Measurements from ENCODE around the gene SLC6A20. TPM values are rescaled to one million over a fixed set of nuclear protein-coding genes. Genes with fewer than 3 reads are reported as not detected.

The SLC6A20 gene
- total RNA-seq, 1 experiment from 2014 or later = not detected

DNA sequence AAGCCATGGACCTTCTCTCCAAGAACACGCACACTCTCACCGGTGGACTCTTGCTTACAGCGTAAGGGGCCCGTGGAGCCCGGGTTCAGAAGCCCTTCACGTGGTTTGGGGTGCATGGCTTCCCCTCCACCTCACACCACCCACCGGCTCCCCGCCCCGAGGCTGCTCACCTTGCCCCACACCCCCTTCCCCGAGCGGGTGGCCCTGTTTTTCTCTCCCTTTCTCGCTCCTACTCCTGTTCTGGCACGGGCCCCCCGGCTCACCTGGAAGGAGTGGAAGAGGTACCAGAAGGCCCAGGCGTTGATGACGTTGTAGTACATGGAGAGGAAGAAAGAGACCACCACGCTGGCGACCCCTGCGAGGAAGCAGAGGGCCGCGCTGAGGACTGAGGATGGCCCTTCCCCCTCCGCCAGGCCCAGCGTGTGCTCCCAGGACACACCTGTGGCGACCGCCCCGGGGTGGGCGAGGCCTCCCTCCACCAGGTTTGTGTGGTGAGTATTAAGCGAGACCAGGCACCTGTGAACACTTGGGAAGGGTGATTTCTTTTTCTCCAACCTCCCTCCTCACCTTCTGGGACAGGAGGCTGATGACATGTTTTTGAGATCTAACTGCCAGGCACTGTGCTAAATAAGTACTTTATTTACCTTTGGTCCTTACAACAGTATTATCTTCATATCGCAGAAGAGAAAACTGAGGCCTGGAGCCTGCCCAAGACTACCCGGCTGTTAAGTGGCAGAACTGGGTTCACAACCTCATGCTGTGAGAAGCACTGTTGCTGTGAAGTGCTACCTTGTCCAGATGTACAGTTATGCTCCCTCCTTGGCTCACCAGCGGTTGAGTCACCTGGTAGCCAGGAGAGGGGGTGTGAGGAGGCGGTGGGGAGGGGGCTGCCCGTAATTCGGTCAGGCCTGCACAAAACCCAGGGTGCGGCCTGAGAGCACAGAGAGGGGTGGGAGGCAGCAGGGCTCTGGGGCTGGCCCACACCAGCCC is 16.3 kb downstream of the SLC6A20 start:
- DNase-seq (ENCODE audit: extremely low read depth, low read depth) = no peak

DNA sequence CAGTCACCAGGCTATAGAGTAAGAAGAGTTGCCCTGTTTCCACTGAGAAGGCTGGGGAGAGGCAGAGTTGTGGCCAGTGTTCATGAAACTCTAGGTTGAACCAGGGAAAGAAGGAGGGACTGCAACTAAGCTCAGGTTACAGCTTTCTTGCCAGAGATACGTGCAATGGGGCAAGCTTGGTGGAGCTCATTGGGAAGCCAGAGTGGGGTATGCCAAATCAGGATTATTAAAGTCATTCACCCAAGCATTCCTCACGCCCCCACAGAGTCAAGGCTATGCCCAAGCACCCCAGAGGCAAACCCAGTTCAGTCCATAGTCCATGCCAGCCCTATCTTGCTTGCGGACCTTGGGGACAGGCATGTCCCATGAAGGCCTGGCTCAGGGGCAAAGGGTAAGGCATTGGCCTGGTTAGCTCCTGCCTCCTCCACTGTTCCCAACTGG is 17.6 kb downstream of the SLC6A20 start:
- DNase-seq (ENCODE audit: extremely low read depth, low read depth) = no peak

DNA sequence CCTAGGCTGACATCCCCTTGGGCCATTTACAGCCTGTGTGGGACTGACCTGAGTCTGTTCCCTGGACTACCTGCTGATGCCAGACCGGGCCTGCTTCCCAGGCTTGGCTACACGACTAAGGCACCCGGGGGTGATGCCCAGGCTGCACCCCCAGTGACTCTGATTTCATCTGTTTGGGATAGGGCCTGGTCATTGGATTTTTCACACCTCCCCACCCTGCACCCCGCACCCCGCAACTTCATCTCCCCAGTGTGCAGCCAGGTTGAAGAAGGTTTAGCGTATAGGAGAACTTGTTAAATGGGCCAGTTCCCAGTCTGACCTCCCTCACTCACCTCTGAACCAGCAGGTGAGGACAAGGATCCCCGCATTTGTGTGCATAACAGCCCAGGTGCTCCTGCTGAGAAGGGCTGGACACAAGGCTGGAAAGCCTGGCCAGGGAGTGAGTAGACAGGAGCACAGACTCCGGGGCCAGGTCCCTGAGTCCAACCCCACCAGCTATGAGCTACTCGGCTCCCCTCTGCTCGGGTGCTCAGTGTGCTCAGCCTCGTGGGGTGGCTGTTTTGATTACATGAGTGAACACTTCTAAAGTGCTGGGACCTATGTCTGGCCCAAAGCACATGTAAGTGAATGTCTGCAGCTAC is 18.5 kb downstream of the SLC6A20 start:
- DNase-seq (ENCODE audit: extremely low read depth, low read depth) = no peak

DNA sequence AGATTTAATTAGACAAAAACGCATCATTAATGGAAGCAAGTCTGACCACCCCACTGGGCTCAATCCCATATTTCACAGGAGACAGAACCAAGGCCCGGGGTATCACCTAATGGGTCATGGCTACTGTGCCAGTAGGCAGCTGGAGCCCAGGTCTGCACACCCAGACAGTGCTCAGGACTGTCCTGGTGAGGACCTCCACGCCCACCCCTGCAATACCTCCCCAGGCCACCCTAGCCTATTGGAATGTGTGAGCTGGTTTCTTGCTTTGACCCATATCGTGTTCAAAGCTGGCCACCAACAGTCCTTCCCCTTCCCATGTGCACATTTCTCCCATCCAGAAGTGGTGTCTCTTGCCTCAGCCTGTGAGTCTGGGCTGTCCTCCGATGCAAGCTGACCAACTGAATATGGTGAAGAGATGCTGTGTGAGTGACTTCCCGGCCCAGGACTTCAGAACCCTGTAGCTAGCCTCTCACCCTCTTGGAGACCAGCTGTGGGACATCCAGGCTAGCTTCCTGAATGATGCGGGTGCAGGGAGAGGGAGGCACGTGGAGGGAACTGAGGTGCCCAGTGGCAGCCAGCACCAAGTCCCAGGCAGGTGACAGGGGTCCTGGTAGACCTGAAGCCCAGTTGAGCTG is 19.1 kb downstream of the SLC6A20 start:
- DNase-seq (ENCODE audit: extremely low read depth, low read depth) = no peak

DNA sequence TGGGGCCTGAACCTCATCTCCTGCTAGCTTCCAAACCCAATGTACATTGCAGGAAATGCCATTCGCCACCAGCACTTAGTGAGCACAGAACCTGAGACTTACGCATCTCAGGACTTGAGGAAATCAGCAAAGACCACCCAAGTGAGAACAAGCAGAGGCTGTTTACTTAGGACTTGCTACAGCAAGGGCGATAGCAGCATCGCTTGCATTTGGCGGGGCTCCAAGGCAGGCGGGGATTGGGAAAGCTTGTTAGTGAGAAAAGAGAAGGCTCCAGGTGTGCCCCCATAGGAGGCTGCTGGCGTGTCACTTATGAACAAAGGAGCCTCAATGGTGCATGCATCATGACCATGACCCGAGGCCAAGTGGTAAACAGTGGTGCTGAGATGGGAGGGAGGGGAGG is 19.7 kb downstream of the SLC6A20 start:
- no peak for DNase-seq (ENCODE audit: extremely low read depth, low read depth)

DNA sequence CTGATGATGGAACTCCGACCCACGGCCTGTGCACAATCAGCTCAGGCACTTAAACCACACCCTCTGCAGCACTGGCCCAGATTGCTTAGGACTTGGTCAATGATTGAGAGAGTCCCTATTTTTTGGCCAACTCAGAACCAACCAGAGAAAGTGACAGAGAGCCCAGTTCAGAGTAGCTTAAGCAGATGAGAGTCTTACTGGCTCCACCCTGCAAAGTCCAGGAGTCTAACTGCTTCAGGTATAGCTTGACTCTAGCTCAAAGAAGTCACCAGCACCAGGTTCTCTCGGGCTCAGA is 20.1 kb downstream of the SLC6A20 start:
- no peak for DNase-seq (ENCODE audit: extremely low read depth, low read depth)

DNA sequence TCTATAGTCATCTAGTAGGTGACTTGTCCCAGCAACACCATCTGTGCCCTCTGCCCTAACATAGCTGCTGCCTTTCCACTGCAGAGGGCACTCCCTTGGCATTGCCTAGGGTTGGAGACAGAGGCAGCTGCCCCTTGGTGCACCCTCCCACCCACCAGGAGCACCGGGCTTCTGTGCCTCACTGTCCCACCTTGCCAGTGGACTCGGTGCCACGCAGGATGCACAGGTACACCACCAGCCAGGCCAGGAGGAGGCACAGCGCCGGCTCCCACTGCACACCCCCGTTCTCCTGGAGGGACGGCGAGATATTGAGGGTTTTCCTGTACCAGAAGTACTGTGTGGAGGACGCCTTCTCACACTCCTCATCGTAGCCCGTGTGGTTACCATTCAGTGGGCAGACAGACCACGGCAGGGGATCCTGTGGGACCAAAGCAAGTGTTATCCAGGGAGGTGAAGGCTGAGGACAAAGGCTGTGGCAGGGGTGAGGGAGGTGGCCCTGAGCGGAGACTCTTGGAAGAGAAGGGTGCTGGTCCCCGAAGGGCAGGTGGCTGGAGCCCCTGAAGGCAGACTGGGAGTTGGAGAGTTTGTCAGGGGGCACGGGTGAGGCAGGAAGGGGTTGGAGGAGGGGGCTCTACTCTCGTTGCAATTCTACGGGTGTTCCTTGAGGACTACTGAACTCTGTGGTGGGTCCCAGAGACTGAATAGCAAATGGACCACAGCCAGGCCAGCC is 20.6 kb downstream of the SLC6A20 start:
- DNase-seq (ENCODE audit: extremely low read depth, low read depth) = no peak

DNA sequence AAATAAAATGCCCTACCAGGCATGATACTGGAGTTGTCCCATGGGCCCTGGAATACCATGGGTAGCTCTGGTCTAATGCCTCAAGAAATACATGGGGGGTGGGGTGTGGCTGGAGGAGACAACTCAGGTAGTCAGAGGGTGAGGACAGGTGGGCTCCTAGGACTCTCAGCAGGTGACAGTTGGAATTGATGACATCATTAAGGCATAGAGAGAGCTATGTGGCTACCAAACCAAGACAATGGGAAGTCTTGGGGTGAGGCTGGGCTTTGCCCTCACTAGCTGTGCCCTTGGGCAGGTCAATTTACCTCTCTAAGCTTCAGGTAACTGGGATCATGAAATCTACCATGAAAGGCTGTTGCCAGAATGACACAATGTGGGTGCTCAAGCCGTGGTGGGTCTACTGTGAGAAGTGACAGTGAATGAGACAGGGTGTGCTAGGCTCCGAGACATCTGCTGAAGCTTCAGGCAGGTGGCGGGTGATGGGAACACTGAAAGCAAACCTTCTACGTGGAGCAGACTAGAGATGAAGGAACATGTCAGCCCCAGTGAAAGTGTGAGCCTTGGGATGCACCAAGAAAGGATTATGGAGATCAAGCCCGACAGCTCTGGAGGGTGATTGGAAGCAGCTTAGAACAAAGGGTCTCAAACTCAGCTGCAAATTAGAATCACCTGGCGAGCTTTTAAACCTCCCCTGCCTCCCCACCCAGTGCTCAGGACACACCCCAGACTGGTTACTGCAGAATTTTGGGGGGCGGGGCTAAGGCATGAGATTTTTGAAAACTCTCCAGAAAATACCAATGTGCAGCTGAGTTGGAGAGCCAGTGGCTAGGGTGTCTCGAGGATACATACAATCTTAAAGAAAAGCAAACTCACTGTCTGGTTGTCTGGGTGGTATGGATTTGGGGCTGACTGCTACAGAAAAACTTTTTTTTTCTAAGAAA is 21.5 kb downstream of the SLC6A20 start:
- no peak for DNase-seq (ENCODE audit: extremely low read depth, low read depth)

DNA sequence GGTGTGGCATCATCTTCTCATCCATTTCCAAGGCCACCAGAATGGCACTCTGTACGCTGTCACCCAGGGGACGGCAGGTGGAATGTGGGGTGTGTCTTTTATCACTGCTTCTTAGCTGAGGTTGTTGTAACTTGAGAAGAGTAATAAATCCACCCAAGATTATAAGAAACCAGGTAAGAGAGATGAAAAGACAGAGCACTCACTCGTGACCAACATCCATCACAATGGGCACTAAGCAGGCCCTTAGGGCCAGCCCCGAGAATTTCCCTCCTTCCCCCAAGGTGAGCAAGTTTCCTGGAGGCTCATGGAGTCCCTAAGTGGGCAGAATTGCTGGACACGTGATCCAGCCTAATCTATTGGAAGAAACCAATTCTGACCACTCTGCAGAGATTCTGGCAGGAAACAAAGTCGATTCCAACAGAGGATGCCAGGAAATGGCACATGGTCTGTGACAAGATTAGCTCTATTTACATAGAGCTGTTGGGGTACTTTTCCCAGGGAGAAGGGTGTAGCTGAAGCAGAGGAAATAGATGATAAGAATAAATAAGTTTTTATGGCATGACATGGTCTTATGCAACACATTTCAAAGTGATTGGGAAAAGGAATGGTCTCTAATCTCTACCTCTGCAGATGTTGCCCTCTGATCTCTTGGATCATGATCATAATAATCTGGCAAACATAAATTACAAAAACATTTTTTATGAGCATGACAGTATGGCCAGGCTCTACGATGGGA is 22.5 kb downstream of the SLC6A20 start:
- DNase-seq (ENCODE audit: extremely low read depth, low read depth) = no peak

DNA sequence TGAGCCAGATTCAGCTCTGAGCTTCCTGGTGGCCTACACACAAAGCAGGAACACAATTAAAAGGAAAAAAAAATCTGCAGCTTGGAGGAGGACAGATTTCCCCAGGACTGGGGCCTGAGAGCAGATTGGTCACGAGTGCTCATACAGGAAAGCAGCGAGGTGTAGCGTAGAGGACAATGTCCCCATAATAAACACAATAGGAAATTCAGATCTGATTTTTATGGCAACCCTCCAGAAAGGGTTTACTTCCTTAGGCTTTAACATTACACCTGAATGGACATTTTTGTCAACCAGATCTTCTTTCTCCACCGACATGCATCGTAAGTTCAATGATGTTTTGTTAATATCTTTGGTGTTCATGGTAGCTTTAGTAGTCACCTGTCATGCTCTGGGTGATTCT is 23.3 kb downstream of the SLC6A20 start:
- DNase-seq (ENCODE audit: extremely low read depth, low read depth) = no peak

DNA sequence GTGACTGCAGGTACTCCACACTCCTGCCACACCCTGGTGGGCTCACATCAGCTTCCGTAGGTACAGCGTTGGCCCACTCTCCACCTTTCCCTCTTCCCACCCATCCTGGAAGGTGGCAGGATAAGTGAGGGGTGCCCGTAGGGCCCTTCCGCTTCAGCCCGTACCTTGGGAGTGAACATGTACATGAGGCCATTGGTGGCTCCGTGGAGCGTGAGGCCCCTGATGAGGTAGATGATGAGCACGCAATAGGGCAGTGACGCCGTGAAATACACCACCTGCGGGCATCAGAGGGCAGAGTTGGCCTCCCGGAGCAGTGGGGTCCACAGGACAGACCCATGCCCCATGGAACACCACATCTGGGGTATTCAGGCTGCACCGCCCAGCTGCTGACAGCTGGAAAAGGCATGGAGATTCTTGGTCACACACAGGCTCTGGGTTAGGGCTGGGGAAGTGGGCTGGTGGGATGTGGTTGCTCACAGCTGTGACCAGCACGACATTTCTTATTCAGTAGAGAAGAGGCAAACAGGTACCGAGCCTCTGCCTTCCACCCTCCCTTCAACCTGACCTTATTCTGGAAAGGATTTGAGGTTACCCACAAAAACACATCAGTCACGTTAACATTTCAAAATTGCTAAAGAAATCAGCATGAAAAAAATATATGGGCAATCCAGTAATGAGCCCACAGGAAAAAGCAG is 23.8 kb downstream of the SLC6A20 start:
- DNase-seq (ENCODE audit: extremely low read depth, low read depth) = no peak

DNA sequence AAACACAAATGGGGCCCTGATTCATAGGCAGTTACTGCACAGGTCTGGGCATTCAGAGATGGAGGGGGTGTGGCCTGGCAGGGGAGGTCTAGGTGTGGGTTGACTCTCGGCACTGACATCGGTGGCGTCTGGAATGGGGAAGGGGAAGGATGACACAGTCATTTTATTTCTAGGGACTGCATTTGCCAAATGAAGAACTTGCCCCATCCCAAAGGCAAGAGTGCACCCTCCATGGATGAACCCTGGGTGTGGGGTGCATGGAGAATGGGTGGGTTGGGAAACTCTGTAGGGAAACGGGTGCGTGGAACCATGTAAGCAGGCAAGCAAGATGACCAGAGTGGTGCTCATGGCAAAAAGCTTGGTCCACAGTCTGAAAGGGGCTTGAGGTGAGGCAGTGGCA is 24.5 kb downstream of the SLC6A20 start:
- DNase-seq (ENCODE audit: extremely low read depth, low read depth) = no peak

DNA sequence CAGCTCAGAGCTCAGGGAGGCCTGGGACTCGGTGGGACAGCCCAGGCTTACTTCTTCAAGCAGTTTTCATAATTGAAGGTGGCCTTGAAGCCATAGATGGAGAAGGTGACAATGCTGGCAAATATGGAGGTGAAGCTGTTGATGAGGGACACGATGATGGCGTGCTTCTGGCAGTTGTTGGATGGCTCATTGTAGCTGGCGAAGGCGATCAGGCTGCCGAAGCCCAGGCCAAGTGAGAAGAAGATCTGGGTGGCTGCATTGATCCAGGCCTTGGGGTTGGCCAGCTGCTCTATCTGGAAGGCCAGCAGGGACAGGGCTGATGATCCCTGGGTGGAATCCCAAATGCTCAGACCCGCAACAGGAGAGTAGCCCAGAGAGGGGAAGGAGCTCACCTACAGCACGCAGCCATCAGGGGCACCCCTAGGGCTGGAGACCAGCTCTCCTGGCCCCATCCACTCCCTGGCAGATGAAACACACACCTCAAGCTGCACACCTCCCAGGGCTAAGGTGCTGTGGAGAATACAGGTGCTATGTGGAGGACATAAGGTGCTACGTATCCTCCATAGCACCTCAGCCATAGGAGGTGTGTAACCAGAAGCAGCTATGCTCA is 25.1 kb downstream of the SLC6A20 start:
- DNase-seq (ENCODE audit: extremely low read depth, low read depth) = no peak

DNA sequence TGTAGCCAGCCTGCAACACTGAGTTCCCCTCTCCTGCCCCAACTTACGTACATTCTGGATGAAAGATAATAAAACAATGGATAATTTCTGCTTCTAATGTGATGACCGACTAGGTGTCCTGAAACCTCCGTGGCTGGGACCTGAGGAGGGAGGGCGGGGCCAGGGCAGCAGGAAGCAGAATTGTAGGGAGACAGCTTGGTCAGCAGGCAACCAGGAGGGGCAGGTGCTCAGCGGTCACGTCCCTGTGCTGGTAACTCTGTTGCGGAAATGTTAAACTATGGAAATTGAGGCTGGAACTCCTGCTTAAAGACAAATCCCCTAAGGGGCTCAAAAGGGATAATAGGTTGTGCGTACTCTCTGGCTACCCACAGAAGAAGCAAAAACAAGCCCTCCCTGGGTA is 30.4 kb downstream of the SLC6A20 start:
- DNase-seq (ENCODE audit: extremely low read depth, low read depth) = no peak

DNA sequence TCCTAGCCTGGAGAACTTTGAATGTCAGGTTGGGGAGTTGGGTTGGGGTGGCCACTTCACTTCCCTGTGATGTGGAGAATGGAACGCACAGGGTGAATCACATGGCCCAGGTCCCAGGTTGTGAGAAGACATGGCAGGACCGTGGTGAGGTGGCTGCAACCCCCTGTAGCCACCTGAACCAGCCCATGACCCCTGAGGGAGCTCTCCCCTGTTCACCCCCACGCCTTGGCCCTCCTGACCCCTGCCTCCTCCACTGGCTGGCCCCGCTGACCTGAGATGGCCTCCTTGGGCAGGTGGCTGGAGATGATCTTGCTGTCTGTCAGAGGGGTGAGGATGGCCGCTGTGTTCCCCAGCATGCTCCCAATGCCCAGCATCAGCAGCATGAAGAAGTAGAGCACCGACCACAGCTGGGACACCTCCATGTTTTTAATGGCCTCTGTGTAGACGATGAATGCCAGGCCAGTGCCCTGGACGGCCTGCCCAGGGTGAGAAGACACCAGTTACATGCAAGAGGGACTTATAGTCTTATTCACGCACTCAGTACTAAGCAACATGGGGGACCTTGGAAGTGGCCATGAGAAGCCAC is 31.0 kb downstream of the SLC6A20 start:
- no peak for DNase-seq (ENCODE audit: extremely low read depth, low read depth)

DNA sequence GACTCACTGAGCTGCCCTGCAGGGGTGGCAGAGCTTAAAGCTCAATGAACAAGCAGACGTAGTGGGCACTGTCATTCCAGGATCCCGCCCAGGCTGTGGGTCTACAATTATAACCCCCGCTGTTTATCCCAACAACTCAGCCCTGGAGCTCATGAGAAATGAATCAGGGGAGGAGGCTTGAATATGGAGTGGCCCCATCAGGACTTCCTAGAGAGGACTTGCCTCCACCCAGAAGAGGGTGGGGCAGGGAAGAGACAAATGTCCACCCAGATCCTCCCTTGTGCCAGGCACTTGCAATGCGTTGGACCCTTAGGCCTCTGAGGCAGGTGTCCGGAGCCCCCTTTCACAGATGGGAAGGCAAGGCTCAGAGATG is 33.0 kb downstream of the SLC6A20 start:
- DNase-seq (ENCODE audit: extremely low read depth, low read depth) = no peak

DNA sequence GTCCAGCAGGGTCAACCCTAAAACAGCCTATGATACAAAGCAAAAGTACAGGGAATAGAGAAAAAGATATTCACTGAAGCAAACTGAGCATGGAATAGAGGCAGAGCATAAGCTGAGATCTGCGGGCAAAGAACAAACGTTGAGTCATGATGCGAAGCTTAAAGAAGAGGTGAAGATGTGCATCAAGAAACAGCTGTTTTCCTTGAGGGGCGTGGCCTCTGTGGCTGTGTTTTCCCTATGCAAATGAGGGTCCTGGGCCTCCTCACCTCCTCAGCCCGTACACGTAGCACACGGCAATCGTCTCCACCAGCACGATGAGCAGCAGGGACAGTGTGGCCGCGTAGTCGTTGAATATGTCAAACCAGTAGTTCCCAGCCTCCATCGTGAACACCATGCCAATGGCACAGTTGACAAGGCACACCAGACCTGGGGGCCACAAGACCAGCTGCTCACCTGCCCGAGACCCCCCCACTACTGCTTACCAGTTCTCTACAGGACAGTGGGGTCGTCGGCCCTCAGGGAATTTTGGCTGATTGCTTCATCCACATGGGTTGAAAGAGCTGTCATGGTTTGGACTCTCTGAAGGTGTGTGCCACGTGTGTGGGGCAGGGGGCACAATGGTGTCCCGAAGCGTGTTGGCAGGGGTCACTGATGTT is 33.6 kb downstream of the SLC6A20 start:
- DNase-seq (ENCODE audit: extremely low read depth, low read depth) = no peak
